Measurements from ENCODE around the gene TJP1. TPM values are rescaled to one million over a fixed set of nuclear protein-coding genes. Genes with fewer than 3 reads are reported as not detected.
"Not testable (repeated sequence)": the region's sequence is repeated elsewhere in the genome, so short reads cannot be mapped to it uniquely, and the experiment has no call there.

The TJP1 gene
- total and polyA plus RNA-seq, 8 donors, result 82.9 to 130 (median 121) TPM

DNA sequence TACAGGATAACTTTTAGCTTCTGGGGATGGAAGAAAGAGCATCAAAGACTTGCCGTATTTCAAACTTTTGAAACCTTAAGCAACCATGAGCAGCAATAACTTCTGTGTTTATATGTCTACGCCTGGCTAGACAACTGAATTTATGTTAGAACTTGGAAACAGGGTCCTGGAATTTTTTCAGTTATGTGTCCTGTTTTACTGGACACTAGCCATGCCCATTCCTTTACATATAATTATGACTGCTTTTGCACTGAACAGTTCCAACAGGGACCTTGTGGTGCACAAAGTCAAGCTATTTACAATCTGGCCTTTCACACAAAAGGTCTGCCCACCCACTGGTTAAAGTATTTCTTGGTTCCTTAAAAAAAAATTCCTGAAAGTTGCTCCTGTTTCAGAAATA is 37.1 kb downstream of the TJP1 start:
- Histone ChIP-seq H3K4me1 (no peaks in the 10 kb centered on the region), H3K9me3 (no peaks in the 10 kb centered on the region), H3K36me3 (no peaks in the 10 kb centered on the region), H3K27ac (no peak overlapping the region), H3K4me3 (no peak overlapping the region), H3K27me3 (no peaks in the 10 kb centered on the region)
- no peak for ATAC-seq
- TF ChIP-seq, protein P1, sequence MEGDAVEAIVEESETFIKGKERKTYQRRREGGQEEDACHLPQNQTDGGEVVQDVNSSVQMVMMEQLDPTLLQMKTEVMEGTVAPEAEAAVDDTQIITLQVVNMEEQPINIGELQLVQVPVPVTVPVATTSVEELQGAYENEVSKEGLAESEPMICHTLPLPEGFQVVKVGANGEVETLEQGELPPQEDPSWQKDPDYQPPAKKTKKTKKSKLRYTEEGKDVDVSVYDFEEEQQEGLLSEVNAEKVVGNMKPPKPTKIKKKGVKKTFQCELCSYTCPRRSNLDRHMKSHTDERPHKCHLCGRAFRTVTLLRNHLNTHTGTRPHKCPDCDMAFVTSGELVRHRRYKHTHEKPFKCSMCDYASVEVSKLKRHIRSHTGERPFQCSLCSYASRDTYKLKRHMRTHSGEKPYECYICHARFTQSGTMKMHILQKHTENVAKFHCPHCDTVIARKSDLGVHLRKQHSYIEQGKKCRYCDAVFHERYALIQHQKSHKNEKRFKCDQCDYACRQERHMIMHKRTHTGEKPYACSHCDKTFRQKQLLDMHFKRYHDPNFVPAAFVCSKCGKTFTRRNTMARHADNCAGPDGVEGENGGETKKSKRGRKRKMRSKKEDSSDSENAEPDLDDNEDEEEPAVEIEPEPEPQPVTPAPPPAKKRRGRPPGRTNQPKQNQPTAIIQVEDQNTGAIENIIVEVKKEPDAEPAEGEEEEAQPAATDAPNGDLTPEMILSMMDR (IDR thresholded peaks at IDR 0.05), result no peak
- intact Hi-C loops (cut with DNase I), result no loop called here
- DNase-seq, result no peak

DNA sequence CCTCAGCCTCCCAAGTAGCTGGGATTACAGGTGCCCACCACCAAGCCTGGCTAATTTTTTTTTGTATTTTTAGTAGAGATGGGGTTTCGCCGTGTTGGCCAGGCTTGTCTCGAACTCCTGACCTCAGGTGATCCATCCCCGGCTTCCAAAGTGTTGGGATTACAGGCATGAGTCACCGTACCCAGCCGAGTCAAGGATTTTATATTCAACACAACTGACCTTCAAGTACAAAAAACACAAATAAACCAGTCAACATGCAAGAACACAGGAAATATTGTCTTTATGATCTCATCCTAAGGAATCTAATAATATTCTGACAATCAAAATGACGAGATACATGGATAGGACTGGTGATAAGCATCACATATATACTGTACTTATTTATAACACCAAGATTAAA is 37.9 kb downstream of the TJP1 start:
- H3K27ac ChIP-seq, result no peak overlapping the region
- H3K4me1 ChIP-seq, result no peaks in the 10 kb centered on the region
- ATAC-seq (no peak), DNase-seq (no peak)
- intact Hi-C loops (cut with DNase I), result no loop called here
- H3K4me3 ChIP-seq, result no peak overlapping the region
- TF ChIP-seq, protein P1 (IDR thresholded peaks at IDR 0.05), result no peak
- no peaks in the 10 kb centered on the region for H3K36me3 ChIP-seq
- H3K9me3 ChIP-seq, result no peaks in the 10 kb centered on the region
- H3K27me3 ChIP-seq, result no peaks in the 10 kb centered on the region

DNA sequence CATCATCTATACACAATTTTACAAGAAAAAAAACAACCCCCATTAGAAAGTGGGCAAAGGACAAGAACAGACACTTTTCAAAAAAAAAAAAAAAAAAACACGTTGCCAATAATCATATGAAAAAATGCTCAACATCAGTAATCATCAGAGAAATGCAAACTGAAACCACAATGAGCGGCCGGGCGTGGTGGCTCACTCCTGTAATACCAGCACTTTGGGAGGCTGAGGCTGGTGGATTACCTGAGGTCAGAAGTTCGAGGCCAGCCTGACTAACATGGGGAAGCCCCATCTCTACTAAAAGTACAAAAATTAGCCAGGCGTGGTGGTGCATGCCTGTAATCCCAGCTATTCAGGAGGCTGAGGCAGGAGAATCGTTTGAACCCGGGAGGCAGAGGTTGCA is 39.5 kb downstream of the TJP1 start:
- H3K4me1 ChIP-seq; H3K4me3 ChIP-seq; H3K36me3 ChIP-seq; H3K27me3 ChIP-seq; H3K27ac ChIP-seq; ATAC-seq; H3K9me3 ChIP-seq; intact Hi-C loops (cut with DNase I); DNase-seq: not testable (repeated sequence)

DNA sequence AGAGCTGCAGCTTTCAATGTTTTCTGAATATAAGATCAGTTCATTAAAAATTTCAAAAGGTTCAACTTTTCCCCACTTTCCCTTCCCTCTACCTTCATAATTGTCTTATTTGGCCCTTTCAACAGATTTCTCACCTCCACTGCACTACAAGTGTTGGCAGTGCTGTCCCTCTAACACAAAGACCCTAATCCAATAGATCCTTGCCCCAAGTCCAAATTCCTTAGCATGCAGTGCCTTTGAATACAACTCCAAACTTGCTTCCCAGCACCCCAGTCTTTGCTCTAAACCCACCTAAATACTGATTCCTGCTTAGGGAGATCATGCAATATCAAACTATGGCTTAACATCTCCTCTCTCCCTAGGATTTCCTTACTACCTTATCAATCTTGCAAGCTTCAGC is 43.9 kb downstream of the TJP1 start:
- DNase-seq, result no peak
- no peak for ATAC-seq
- intact Hi-C loops (cut with DNase I), result no loop called here
- peaks cover 4 to 7% of the 10 kb centered on the region in 2 donors for H3K4me1 ChIP-seq
- TF ChIP-seq, protein P1 (IDR thresholded peaks at IDR 0.05), result no peak
- H3K9me3 ChIP-seq, result no peaks in the 10 kb centered on the region
- H3K4me3 ChIP-seq, result no peak overlapping the region
- H3K36me3 ChIP-seq, result no peaks in the 10 kb centered on the region
- H3K27me3 ChIP-seq, result no peaks in the 10 kb centered on the region
- H3K27ac ChIP-seq, result no peak overlapping the region

GRCh38 chr15:29776859-29777258 is 45.4 kb downstream of the TJP1 start:
- Histone ChIP-seq H3K27ac (no peak overlapping the region), H3K4me3 (no peak overlapping the region), H3K9me3 (no peaks in the 10 kb centered on the region), H3K27me3 (no peaks in the 10 kb centered on the region), H3K4me1 (peaks cover 4 to 7% of the 10 kb centered on the region in 2 donors), H3K36me3 (no peaks in the 10 kb centered on the region)
- ATAC-seq, result peak; percentile 88
- TF ChIP-seq, protein P1 (IDR thresholded peaks at IDR 0.05), result no peak
- DNase-seq, result no peak
- intact Hi-C loops (cut with DNase I), result no loop called here

DNA sequence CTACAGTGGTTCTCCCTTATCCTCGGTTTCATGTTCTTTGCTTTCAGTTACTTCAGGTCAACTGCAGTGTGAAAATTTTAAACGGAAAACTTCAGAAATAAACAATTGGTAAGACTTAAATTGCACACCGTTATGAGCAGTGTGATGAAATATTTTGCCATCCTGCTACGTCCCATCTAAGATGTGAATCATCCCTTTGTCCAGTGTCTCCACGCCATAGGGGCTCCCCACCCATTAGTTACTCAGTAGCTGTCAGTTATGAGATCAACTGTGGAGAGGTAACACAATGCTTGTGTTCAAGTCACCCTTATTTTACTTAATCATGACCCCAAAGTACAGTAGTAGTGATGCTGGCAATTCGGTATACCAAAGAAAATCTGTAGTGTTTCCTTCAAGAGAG is 47.4 kb downstream of the TJP1 start:
- intact Hi-C loops (cut with DNase I), result no loop called here
- Histone ChIP-seq H3K27ac (no peak overlapping the region), H3K36me3 (peaks cover 0 to 15% of the 10 kb centered on the region in 2 donors), H3K4me1 (peaks cover 4 to 7% of the 10 kb centered on the region in 2 donors), H3K27me3 (no peaks in the 10 kb centered on the region), H3K9me3 (no peaks in the 10 kb centered on the region), H3K4me3 (no peak overlapping the region)
- TF ChIP-seq, protein P1 (IDR thresholded peaks at IDR 0.05), result no peak
- ATAC-seq (no peak), DNase-seq (no peak)
